GM18526 (cell line): Measurements from ENCODE around the gene ABTB1.

Source experiments
- POLR2A ChIP-seq: IDR thresholded peaks from 3 replicates; pipeline ENCODE4 v1.6.1; 2011; ENCODE audit not compliant: insufficient read length; ENCODE audit errors: extremely low read depth

Gene ABTB1

DNA sequence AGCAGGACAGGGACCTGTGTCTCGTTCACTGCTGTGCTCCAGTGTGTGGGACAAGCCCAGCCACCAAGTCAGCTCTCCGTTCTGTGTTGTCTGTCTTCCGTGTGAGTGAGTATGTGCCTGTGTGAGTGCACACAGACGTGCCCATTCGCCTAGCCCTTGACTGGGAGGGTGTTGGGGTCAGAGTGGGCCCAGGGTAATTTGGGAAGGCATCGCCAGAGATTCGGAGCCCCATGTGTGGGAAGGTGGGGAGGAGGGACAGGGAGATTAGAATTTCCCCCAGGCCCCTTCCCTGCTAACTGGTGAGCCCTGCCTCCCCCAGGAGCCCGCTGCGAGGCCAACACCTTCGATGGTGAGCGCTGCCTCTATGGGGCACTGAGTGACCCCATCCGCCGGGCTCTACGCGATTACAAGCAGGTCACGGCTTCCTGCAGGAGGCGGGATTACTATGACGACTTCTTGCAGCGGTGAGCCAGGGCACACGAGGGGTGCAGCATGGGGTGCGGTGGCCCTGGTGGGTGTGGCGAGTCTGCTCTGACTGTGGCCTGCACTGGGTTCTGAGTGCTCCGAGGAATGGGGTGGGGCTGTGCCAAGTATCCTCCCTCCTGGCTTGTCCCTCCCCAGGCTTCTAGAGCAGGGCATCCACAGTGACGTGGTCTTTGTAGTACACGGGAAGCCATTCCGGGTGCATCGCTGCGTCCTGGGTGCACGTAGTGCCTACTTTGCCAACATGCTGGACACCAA is 3.1 kb downstream of the ABTB1 start:
- TF ChIP-seq POLR2A: no peak

DNA sequence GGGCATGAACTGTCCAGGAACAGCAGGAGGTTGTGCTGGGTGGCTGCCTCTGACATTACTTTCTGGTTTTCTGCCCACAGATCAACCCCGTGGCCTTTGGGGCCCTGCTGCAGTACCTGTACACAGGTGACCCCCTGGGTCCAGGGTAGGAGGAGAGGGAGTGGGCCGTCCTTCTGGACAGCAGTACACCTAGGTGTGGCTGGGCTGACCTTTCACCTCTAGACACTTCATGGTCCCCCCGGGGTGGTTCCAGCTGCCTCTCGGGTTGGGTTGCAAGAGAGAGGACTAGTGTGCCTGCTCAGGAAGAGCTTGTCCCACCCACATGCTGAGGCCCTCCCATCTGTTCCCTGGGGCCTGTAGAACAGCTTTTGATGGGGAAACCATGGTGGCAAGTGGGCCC is 3.7 kb downstream of the ABTB1 start:
- no peak for TF ChIP-seq POLR2A

GRCh38 chr3:127676921-127677351 is 4.2 kb downstream of the ABTB1 start:
- TF ChIP-seq POLR2A: no peak

- no peak for TF ChIP-seq POLR2A
Measured at GRCh38 chr3:127677541-127678314, 5.0 kb downstream of the ABTB1 start.

DNA sequence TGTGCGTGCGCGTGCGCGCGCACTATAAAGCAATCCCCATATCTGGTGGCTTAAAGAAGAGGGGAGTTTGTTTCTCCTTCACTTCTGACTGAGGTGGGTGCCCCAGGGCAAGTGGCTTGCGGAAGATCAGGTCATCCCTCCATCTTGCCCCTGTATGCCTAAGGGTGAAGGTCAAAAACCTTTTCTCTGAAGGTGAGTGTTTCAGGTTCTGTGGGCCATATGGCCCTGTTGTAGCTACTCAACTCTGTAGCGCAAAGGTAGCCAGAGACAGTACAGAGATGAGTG is 5.5 kb downstream of the ABTB1 start:
- TF ChIP-seq POLR2A: no peak

DNA sequence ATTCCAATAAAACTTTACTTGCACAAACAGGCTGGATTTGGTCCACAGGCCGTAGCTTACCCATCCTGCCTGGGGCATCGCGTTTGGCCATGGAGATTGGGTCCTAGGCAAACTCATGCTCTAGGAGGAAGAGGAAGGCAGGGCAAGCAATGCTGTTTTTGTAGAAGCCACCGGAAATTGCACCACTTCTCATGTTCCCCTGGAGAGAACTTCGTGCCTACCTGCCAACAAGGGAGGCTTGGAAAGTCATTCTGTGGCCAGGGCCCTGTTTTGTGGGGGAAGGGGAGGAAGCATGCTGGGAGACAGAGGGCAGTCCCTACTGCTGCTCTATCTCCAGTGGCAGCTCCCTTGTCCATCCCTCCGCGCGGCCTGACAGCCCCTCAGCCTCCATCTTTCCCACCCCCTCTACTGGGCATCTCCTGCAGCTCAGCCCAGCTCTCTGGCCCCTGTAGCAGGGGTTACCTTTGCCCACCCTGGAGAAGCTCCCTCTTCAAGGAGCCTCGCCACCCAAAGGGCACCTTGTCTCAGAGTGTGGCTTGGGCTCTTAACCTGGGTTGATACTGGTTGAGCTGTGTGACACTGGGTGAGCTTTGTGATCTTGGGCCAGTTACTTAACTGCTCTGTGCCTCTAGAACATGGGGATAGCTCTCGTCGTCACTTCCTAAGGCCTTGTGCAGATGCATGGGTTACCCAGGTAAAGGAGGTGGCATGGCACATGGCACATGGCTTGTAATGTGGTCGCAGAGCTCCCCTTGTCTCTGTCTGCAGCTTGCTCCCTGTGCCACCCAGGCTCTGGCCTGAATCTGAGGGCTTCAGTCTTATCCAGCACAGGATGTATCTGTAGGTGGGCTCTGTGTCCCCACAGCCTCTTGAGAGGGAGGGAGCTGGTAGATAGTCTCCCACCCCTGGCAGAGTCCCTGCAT is 6.1 kb downstream of the ABTB1 start:
- TF ChIP-seq POLR2A: no peak

DNA sequence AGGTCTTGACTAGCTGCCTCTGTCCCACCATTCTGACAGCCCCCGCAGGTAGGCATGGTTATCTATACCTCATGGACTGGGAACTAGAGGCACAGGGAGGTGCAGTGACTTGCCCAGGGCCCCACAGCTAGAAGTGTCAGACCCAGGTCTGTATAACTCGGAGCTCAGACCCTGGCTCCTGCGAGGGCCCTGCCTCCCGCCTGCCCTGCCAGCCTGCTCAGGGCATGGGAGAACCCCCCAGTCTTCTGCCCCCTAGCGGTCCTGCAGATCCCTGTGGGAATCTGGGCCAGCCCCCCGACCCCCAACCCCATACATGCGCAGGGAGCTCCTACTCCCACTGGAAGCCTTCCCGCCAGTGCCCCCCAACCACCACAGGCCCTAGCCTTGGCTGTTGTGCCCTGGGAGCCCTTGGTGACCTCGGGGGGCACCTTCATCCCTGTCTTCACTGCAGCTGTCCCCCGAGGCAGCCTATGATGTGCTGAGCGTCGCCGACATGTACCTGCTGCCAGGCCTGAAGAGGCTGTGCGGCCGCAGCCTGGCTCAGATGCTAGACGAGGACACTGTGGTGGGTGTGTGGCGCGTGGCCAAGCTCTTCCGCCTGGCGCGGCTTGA is 6.9 kb downstream of the ABTB1 start:
- TF ChIP-seq POLR2A: no peak

DNA sequence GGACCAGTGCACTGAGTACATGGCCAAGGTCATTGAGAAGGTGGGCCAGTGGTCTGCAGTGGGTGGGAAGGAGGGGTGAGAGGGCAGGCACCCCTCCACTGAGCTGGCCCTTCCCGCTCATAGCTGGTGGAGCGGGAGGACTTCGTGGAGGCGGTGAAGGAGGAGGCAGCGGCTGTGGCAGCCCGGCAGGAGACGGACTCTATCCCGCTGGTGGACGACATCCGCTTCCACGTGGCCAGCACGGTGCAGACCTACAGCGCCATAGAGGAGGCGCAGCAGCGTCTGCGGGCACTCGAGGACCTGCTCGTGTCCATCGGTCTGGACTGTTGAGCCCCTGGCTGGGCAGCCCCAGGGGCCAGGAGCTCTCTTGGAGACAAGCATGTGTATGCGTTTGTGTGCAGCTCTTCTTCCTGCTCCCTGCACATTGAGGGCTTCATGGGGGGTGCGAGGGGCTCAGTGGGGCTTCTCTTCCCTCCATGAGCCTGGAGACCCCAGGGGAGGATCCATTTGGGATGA is 7.5 kb downstream of the ABTB1 start:
- no peak for TF ChIP-seq POLR2A

DNA sequence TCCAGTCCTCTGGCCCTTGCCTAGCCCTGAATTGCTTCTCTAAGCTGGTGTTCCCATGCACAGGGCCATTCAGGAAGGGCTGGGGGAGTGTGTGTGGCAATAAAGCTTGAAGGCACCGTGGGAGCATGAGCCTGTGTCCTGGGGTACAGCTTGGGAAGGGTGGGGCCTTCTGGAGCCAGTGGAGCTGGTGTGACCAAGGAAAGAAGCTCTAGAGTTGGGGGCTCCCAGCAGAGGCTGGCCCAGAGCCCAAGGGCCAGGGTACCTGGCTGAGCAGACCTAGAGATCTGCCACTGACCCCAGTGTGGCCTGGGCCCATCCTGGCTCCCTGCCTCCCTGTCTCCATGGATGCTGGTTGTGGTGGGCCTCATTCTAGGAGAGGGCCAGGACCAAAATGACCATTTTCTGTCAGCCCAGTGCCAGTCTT is 8.1 kb downstream of the ABTB1 start:
- TF ChIP-seq POLR2A: no peak

GRCh38 chr3:127682561-127682960 is 9.8 kb downstream of the ABTB1 start:
- TF ChIP-seq POLR2A: no peak

GRCh38 chr3:127684871-127685707 is 12.3 kb downstream of the ABTB1 start:
- TF ChIP-seq POLR2A: no peak

DNA sequence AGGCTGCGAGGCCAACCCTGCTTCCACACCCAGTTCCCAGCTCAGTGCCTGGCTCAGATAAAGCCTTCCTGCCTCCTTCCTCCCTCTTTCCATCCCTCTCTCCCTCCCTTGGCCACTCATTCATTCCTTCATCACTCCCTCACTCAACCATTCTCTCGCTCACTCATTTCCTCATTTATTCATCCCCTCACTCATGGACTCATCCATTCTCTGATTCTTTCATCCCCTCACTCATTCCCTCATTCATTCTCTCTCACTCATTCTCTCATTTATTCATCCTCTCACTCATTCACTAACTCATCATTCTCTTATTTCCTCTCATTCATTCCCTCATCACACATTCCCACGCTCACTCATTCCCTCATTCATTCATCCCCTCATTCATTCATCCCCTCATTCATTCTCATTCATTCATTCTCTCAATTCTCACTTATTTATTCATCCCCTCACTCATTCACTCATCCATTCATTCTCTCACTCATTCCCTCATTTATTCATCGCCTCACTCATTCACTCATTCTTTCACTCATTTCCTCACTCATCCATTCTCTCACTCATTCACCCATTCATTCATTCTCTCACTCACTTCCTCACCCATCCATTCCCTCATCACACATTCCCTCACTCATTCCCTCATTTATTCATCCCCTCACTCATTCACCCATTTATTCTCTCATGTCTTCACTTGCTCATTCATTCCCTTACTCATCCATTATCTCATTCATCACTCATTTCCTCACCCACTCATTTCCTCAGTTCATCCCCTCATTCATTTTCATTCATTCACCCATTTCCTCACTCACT is 13.2 kb downstream of the ABTB1 start:
- TF ChIP-seq POLR2A: no peak

- TF ChIP-seq POLR2A: no peak
Measured at GRCh38 chr3:127686512-127686894, 13.8 kb downstream of the ABTB1 start.

GRCh38 chr3:127687228-127687737 is 14.5 kb downstream of the ABTB1 start:
- no peak for TF ChIP-seq POLR2A

GRCh38 chr3:127688022-127688415 is 15.3 kb downstream of the ABTB1 start:
- TF ChIP-seq POLR2A: no peak
